HepG2 (cell line): ENCODE results near the gene CNGA3.

Experiments used
- CTCF ChIP-seq: sonication (generic); formaldehyde crosslinking; IDR thresholded peaks from 2 replicates; pipeline ENCODE4 v1.5.0; 2020; ENCODE audit warnings: mild to moderate bottlenecking, missing genetic modification reagents, moderate library complexity
- GABPA ChIP-seq, 2 experiments: IDR thresholded peaks; 2 replicates each; pipeline ENCODE4 v1.6.1; 2011 to 2016; ENCODE audit warnings: low read depth in 2 of 2, low read length in 1 of 2, missing biosample characterization in 1 of 2, missing genetic modification characterization in 1 of 2
- HDAC2 ChIP-seq: sonication (generic); formaldehyde crosslinking; IDR thresholded peaks from 2 replicates; pipeline ENCODE4 v1.4.0; 2020; ENCODE audit warnings: missing genetic modification reagents
- TARDBP ChIP-seq: sonication (generic); formaldehyde crosslinking; IDR thresholded peaks from 2 replicates; pipeline ENCODE4 v1.8.0; 2022; ENCODE audit warnings: mild to moderate bottlenecking, missing genetic modification reagents
- TCF7 ChIP-seq: sonication (generic); IDR thresholded peaks from 2 replicates; pipeline ENCODE4 v1.6.1; 2016; ENCODE audit warnings: antibody characterized with exemption, low read depth
- ZNF24 ChIP-seq: fragments of 450-650 bp; IDR thresholded peaks from 2 replicates; pipeline ENCODE4 v1.6.1; 2017; ENCODE audit warnings: antibody characterized with exemption, mild to moderate bottlenecking
- ZNF317 ChIP-seq: sonication (generic); formaldehyde crosslinking; IDR thresholded peaks from 2 replicates; pipeline ENCODE4 v1.5.0; 2020; ENCODE audit warnings: mild to moderate bottlenecking, missing genetic modification reagents
- ZNF562 ChIP-seq: sonication (generic); formaldehyde crosslinking; IDR thresholded peaks from 2 replicates; pipeline ENCODE4 v1.8.0; 2022; ENCODE audit warnings: missing genetic modification reagents, borderline replicate concordance
- ZNF761 ChIP-seq: sonication (generic); formaldehyde crosslinking; conservative IDR thresholded peaks from 2 replicates; pipeline ENCODE4 v1.4.0; 2020; ENCODE audit warnings: mild to moderate bottlenecking, missing genetic modification reagents

- TF ChIP-seq ZNF317 (CRISPR knock-in tag) = no peak
- no peak for TF ChIP-seq CTCF (CRISPR knock-in tag)
- TF ChIP-seq TARDBP (CRISPR knock-in tag) = no peak
- TF ChIP-seq ZNF761 = no peak
- no peak for TF ChIP-seq TCF7
- no peak for TF ChIP-seq HDAC2
- TF ChIP-seq ZNF24 = no peak
- TF ChIP-seq ZNF562 (CRISPR knock-in tag) = no peak
- no peak for TF ChIP-seq GABPA (IDR thresholded peaks at IDR 0.05; ENCODE audit: low read depth, low read length)
- TF ChIP-seq GABPA (CRISPR knock-in tag; IDR thresholded peaks at IDR 0.05; ENCODE audit: low read depth) = no peak
Measured at GRCh38 chr2:98376996-98377395, 30.7 kb downstream of the CNGA3 start.
